GM19240 (cell line): ENCODE data around the gene CMIP.

Source experiments
- DNase-seq: peaks from one replicate; pipeline ENCODE4 v3.0.0; 2011; ENCODE audit warnings: low spot score; ENCODE audit not compliant: insufficient read length

The CMIP gene

GRCh38 chr16:81582655-81583441 lies 138.2 kb downstream of the CMIP start:
- no peak for DNase-seq

- no peak for DNase-seq
Measured at GRCh38 chr16:81583893-81584631, 139.5 kb downstream of the CMIP start.

- no peak for DNase-seq
Measured at GRCh38 chr16:81585785-81586184, 141.2 kb downstream of the CMIP start.

GRCh38 chr16:81586417-81586816 lies 141.8 kb downstream of the CMIP start:
- no peak for DNase-seq

GRCh38 chr16:81586977-81587625 lies 142.5 kb downstream of the CMIP start:
- no peak for DNase-seq

- no peak for DNase-seq
Measured at GRCh38 chr16:81587626-81588160, 143.1 kb downstream of the CMIP start.

GRCh38 chr16:81588326-81589081 lies 143.9 kb downstream of the CMIP start:
- no peak for DNase-seq

GRCh38 chr16:81589975-81590650 lies 145.5 kb downstream of the CMIP start:
- DNase-seq: no peak

- DNase-seq: no peak
Measured at GRCh38 chr16:81590714-81591544, 146.3 kb downstream of the CMIP start.

- no peak for DNase-seq
Measured at GRCh38 chr16:81591545-81591870, 146.9 kb downstream of the CMIP start.

GRCh38 chr16:81592353-81592866 lies 147.8 kb downstream of the CMIP start:
- DNase-seq: no peak

GRCh38 chr16:81593481-81593880 lies 148.9 kb downstream of the CMIP start:
- DNase-seq: no peak

GRCh38 chr16:81595629-81596292 lies 151.2 kb downstream of the CMIP start:
- DNase-seq: no peak

- DNase-seq: no peak
Measured at GRCh38 chr16:81597079-81597658, 152.6 kb downstream of the CMIP start.

- no peak for DNase-seq
Measured at GRCh38 chr16:81598083-81598482, 153.5 kb downstream of the CMIP start.

GRCh38 chr16:81599034-81599744 lies 154.6 kb downstream of the CMIP start:
- DNase-seq: no peak

- DNase-seq: no peak
Measured at GRCh38 chr16:81600275-81600674, 155.7 kb downstream of the CMIP start.

- DNase-seq: no peak
Measured at GRCh38 chr16:81601008-81601428, 156.4 kb downstream of the CMIP start.
